HepG2 (cell line): Measurements from ENCODE around the gene PTH. TPM values are rescaled to one million over a fixed set of nuclear protein-coding genes. Genes with fewer than 3 reads are reported as not detected.

Experiments used
- CEBPB ChIP-seq: IDR thresholded peaks from 2 replicates; pipeline ENCODE4 v1.6.1; 2011; ENCODE audit warnings: low read depth, low read length, improper control_type of control experiment, borderline replicate concordance
- EZH2 ChIP-seq: conservative IDR thresholded peaks from 2 replicates; pipeline ENCODE4 v1.6.1; 2012; ENCODE audit warnings: mild to moderate bottlenecking, low read depth, low read length, moderate library complexity
- HDAC2 ChIP-seq: sonication (generic); formaldehyde crosslinking; IDR thresholded peaks from 2 replicates; pipeline ENCODE4 v1.4.0; 2020; ENCODE audit warnings: missing genetic modification reagents
- HDAC6 ChIP-seq: fragments of 200-600 bp; sonication (generic); IDR thresholded peaks from 2 replicates; pipeline ENCODE4 v1.7.0; 2017; ENCODE audit warnings: mild to moderate bottlenecking, antibody characterized with exemption, low read length, low read depth
- IKZF4 ChIP-seq: sonication (generic); formaldehyde crosslinking; IDR thresholded peaks from 2 replicates; pipeline ENCODE4 v1.5.1; 2020; ENCODE audit warnings: borderline replicate concordance, mild to moderate bottlenecking, low read depth, missing genetic modification reagents; ENCODE audit errors: not compliant biosample characterization
- ISL2 ChIP-seq: sonication (generic); formaldehyde crosslinking; IDR thresholded peaks from 2 replicates; pipeline ENCODE4 v1.5.0; 2020; ENCODE audit warnings: missing genetic modification reagents
- KDM4B ChIP-seq: sonication (generic); formaldehyde crosslinking; IDR thresholded peaks from 2 replicates; pipeline ENCODE4 v1.4.0; 2020; ENCODE audit warnings: missing genetic modification reagents
- MED13 ChIP-seq: sonication (generic); formaldehyde crosslinking; IDR thresholded peaks from 2 replicates; pipeline ENCODE4 v1.5.0; 2020; ENCODE audit warnings: missing genetic modification reagents
- MXI1 ChIP-seq: IDR thresholded peaks from 3 replicates; pipeline ENCODE4 v1.6.1; 2012; ENCODE audit warnings: low read depth, low read length, inconsistent platforms, borderline replicate concordance
- NFATC3 ChIP-seq: sonication (generic); formaldehyde crosslinking; IDR thresholded peaks from 2 replicates; pipeline ENCODE4 v1.5.1; 2020; ENCODE audit warnings: mild to moderate bottlenecking, missing genetic modification reagents
- NFKB2 ChIP-seq: sonication (generic); formaldehyde crosslinking; IDR thresholded peaks from 2 replicates; pipeline ENCODE4 v1.4.0; 2020; ENCODE audit warnings: missing genetic modification reagents, borderline replicate concordance
- POLR2A ChIP-seq, 2 experiments: IDR thresholded peaks; 2 replicates each; pipeline ENCODE4 v1.6.1; 2011; ENCODE audit warnings: low read depth in 2 of 2, low read length in 2 of 2, mild to moderate bottlenecking in 1 of 2, moderate library complexity in 1 of 2; ENCODE audit not compliant: insufficient read depth in 1 of 2
- SMARCE1 ChIP-seq: fragments of 450-650 bp; IDR thresholded peaks from 2 replicates; pipeline ENCODE4 v1.6.1; 2017; ENCODE audit warnings: borderline replicate concordance
- SMC3 ChIP-seq: IDR thresholded peaks from 2 replicates; pipeline ENCODE4 v1.6.1; 2011; ENCODE audit warnings: low read length, improper control_type of control experiment
- SOX13 ChIP-seq, 3 experiments: fragments of 450-650 bp in 1 of 3; sonication (generic) in 1 of 3; formaldehyde crosslinking in 1 of 3; IDR thresholded peaks in 2 of 3; conservative IDR thresholded peaks in 1 of 3; 2 replicates each; pipeline versions ENCODE4 v1.5.0 to v1.6.1; 2016 to 2020; ENCODE audit warnings: antibody characterized with exemption in 1 of 3, mild to moderate bottlenecking in 1 of 3, missing compliant biosample characterization in 1 of 3, missing genetic modification reagents in 1 of 3, moderate library complexity in 1 of 3
- SP4 ChIP-seq: sonication (generic); formaldehyde crosslinking; IDR thresholded peaks from 2 replicates; pipeline ENCODE4 v1.8.1; 2023; ENCODE audit warnings: mild to moderate bottlenecking, missing genetic modification reagents
- TEAD2 ChIP-seq: sonication (generic); formaldehyde crosslinking; IDR thresholded peaks from 2 replicates; pipeline ENCODE4 v1.9.0; 2021; ENCODE audit warnings: missing genetic modification reagents
- ZNF10 ChIP-seq: sonication (generic); formaldehyde crosslinking; IDR thresholded peaks from 2 replicates; pipeline ENCODE4 v1.4.0; 2020; ENCODE audit warnings: mild to moderate bottlenecking, low read depth, missing genetic modification reagents, borderline replicate concordance
- ZNF101 ChIP-seq: sonication (generic); formaldehyde crosslinking; IDR thresholded peaks from 2 replicates; pipeline ENCODE4 v1.4.0; 2020; ENCODE audit warnings: mild to moderate bottlenecking, low read depth, missing genetic modification reagents, borderline replicate concordance
- ZNF225 ChIP-seq: sonication (generic); formaldehyde crosslinking; IDR thresholded peaks from 2 replicates; pipeline ENCODE4 v1.4.0; 2020; ENCODE audit warnings: mild to moderate bottlenecking, missing genetic modification reagents
- ZNF234 ChIP-seq: sonication (generic); formaldehyde crosslinking; conservative IDR thresholded peaks from 2 replicates; pipeline ENCODE4 v1.5.1; 2020; ENCODE audit warnings: mild to moderate bottlenecking, missing genetic modification reagents
- ZNF33B ChIP-seq: sonication (generic); formaldehyde crosslinking; IDR thresholded peaks from 2 replicates; pipeline ENCODE4 v1.5.1; 2020; ENCODE audit warnings: mild to moderate bottlenecking, missing genetic modification reagents
- ZNF431 ChIP-seq: sonication (generic); formaldehyde crosslinking; IDR thresholded peaks from 2 replicates; pipeline ENCODE4 v1.9.0; 2022; ENCODE audit warnings: missing genetic modification reagents, low read depth, mild to moderate bottlenecking, borderline replicate concordance
- ZNF619 ChIP-seq: sonication (generic); formaldehyde crosslinking; IDR thresholded peaks from 2 replicates; pipeline ENCODE4 v1.4.0; 2020; ENCODE audit warnings: mild to moderate bottlenecking, missing genetic modification reagents
- ZNF644 ChIP-seq: IDR thresholded peaks from 2 replicates; pipeline ENCODE4 v1.6.1; 2016; ENCODE audit warnings: low read depth
- ZNF652 ChIP-seq: IDR thresholded peaks from 2 replicates; pipeline ENCODE4 v1.6.1; 2016; ENCODE audit warnings: low read depth, borderline replicate concordance
- ZZZ3 ChIP-seq: sonication (generic); formaldehyde crosslinking; IDR thresholded peaks from 2 replicates; pipeline ENCODE4 v1.4.0; 2020; ENCODE audit warnings: missing genetic modification reagents, mild to moderate bottlenecking, borderline replicate concordance
- polyA plus RNA-seq, 8 experiments: library from polyadenylated mRNA; depleted of rRNA in 3 of 8; stranded (reverse) in 7 of 8; unstranded in 1 of 8; fragments of >200 nt; fragmentation: Illumina TruSeq in 4 of 8; extraction: Trizol in 4 of 8; gene quantifications; 2 replicates each; pipeline versions ENCODE4 v1.2.1 to v1.2.3, GENCODE V29; 2011 to 2016; ENCODE audit warnings: low read depth in 4 of 8, missing spikeins in 1 of 8, mixed read lengths in 1 of 8; ENCODE audit not compliant: insufficient read depth in 1 of 8
- total RNA-seq, 5 experiments: library from RNA; depleted of rRNA; stranded (reverse); fragments of >200 nt; fragmentation: Illumina TruSeq; extraction: Trizol; gene quantifications; 2 replicates each; pipeline ENCODE4 v1.2.3, GENCODE V29; 2016; ENCODE audit warnings: low read depth in 1 of 5
- TF ChIP-seq, protein P1 (sequence below): sonication (generic); formaldehyde crosslinking; IDR thresholded peaks from 2 replicates; pipeline ENCODE4 v1.4.0; 2020; ENCODE audit warnings: missing genetic modification reagents, mild to moderate bottlenecking, borderline replicate concordance
- TF ChIP-seq, protein P2 (sequence below): IDR thresholded peaks from 2 replicates; pipeline ENCODE4 v1.6.1; 2016; ENCODE audit warnings: missing compliant biosample characterization, missing genetic modification reagents, borderline replicate concordance

PTH gene
- total and polyA plus RNA-seq, 2 of the 13 experiments (the other 11 are each of a cell fraction or from before 2014, with no cell fraction given) = not detected

DNA sequence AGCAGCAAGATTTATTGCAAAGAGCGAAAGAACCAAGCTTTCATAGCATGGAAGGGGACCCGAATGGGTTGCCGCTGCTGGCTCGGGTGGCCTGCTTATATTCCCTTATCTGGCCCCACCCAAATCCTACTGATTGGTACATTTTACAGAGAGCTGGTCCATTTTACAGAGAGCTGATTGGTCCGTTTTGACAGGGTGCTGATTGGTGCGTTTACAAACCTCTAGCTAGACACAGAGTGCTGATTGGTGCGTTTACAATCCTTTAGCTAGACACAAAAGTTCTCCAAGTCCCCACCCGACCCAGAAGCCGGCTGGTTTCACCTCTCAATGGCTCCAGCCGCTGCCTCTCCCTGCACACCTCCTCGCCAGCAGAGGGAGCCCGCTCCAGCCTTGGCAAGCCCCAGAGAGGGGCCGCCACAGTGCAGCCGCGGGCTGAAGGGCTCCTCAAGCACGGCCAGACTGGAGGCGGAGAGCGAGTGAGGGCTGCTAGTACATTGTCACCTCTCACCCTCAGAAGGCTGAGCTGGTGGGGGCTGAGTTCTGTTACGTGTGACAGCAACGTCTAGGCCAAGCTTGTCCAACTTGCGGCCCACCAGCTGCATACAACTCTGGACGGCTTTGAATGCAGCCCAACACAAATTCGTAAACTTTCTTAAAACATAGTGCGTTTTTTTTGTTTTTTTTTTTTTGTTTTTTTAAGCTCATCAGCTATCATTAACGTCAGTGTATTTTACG is 8.7 kb downstream of the PTH start (continued):
- TF ChIP-seq ZNF234 = no peak
- TF ChIP-seq ZNF101 (CRISPR knock-in tag) = no peak
- TF ChIP-seq IKZF4 (CRISPR knock-in tag) = peak; percentile 47
- TF ChIP-seq SMC3 = peak; percentile 14; the same call in 1 of the 2 replicates
- 0 out of 3 replicates have a peak, but pooled peaks have one; percentile 12 for TF ChIP-seq MXI1
- peak; percentile 80; the same call in 1 of the 2 replicates for TF ChIP-seq ZNF33B (CRISPR knock-in tag)
- no peak for TF ChIP-seq EZH2
- no peak for TF ChIP-seq SOX13 (IDR thresholded peaks at IDR 0.05)
- peak in 1 of 2 experiments; percentile 23; a peak in 1 of 4 replicates for TF ChIP-seq SOX13 (CRISPR knock-in tag; conservative IDR thresholded peaks at IDR 0.05 in 1 of 2, IDR thresholded peaks at IDR 0.05 in 1 of 2)
- no peak for TF ChIP-seq MED13 (CRISPR knock-in tag)
- TF ChIP-seq SP4 = 0 out of 2 replicates have a peak, but pooled peaks have one; percentile 34
- TF ChIP-seq ZNF10 (CRISPR knock-in tag) = no peak
- no peak for TF ChIP-seq ZNF431 (CRISPR knock-in tag)
- TF ChIP-seq ZZZ3 (CRISPR knock-in tag) = no peak
- peak in 1 of 2 experiments; percentile 38; a peak in 1 of 4 replicates for TF ChIP-seq POLR2A (IDR thresholded peaks at IDR 0.05; ENCODE audit: insufficient read depth in 1 of 2, low read depth in 2 of 2, low read length in 2 of 2)
- TF ChIP-seq, protein P1, sequence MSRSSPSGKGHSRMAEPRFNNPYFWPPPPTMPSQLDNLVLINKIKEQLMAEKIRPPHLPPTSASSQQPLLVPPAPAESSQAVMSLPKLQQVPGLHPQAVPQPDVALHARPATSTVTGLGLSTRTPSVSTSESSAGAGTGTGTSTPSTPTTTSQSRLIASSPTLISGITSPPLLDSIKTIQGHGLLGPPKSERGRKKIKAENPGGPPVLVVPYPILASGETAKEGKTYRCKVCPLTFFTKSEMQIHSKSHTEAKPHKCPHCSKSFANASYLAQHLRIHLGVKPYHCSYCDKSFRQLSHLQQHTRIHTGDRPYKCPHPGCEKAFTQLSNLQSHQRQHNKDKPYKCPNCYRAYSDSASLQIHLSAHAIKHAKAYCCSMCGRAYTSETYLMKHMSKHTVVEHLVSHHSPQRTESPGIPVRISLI = peak; percentile 31; the same call in 1 of the 2 replicates
- no peak for TF ChIP-seq SMARCE1
- 0 out of 2 replicates have a peak, but pooled peaks have one; percentile 56 for TF ChIP-seq ZNF225 (CRISPR knock-in tag)
- peak; percentile 56; the same call in 1 of the 2 replicates for TF ChIP-seq HDAC2 (CRISPR knock-in tag)
- no peak for TF ChIP-seq TEAD2 (CRISPR knock-in tag)
- 0 out of 2 replicates have a peak, but pooled peaks have one; percentile 24 for TF ChIP-seq ISL2 (CRISPR knock-in tag)
- peak; percentile 69; the same call in 1 of the 2 replicates for TF ChIP-seq KDM4B (CRISPR knock-in tag)
- TF ChIP-seq, protein P2, sequence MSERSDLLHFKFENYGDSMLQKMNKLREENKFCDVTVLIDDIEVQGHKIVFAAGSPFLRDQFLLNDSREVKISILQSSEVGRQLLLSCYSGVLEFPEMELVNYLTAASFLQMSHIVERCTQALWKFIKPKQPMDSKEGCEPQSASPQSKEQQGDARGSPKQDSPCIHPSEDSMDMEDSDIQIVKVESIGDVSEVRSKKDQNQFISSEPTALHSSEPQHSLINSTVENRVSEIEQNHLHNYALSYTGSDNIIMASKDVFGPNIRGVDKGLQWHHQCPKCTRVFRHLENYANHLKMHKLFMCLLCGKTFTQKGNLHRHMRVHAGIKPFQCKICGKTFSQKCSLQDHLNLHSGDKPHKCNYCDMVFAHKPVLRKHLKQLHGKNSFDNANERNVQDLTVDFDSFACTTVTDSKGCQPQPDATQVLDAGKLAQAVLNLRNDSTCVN = no peak
- peak; percentile 84 for TF ChIP-seq ZNF644 (CRISPR knock-in tag)
- TF ChIP-seq NFKB2 = peak; percentile 64; the same call in 1 of the 2 replicates
- 0 out of 2 replicates have a peak, but pooled peaks have one; percentile 56 for TF ChIP-seq ZNF619 (CRISPR knock-in tag)
- TF ChIP-seq NFATC3 (CRISPR knock-in tag) = no peak
- TF ChIP-seq HDAC6 = no peak
- TF ChIP-seq ZNF652 (CRISPR knock-in tag) = 0 out of 2 replicates have a peak, but pooled peaks have one; percentile 5
- no peak for TF ChIP-seq CEBPB
